Measurements from ENCODE around the gene SC5D. TPM values are rescaled to one million over a fixed set of nuclear protein-coding genes. Genes with fewer than 3 reads are reported as not detected.

The SC5D gene
- polyA plus RNA-seq, 5 donors, result 42.3 to 58.3 (median 47.4) TPM

GRCh38 chr11:121351083-121351630 is 58.6 kb downstream of the SC5D start:
- peak in 1 of 2 donors; percentile 37 for DNase-seq

- peak in 1 of 2 donors; percentile 29 for DNase-seq
Observed at GRCh38 chr11:121352251-121352891, 59.8 kb downstream of the SC5D start.

GRCh38 chr11:121354192-121354591 is 61.6 kb downstream of the SC5D start:
- no peak for DNase-seq

GRCh38 chr11:121356357-121356756 is 63.8 kb downstream of the SC5D start:
- no peak for DNase-seq

Other genes starting within 250 kb of the SC5D start
- gene TECTA, start 191.5 kb upstream of the SC5D start, polyA plus RNA-seq (ENCODE audit: insufficient read depth in 1 of 5, insufficient read length in 5 of 5, low replicate concordance in 1 of 5), result 1 to 10 TPM; 1.9 to 2.6 (median 2.1) TPM
- gene SORL1, start 159.5 kb downstream of the SC5D start, polyA plus RNA-seq (ENCODE audit: insufficient read depth in 1 of 5, insufficient read length in 5 of 5, low replicate concordance in 1 of 5), result 10 to 100 TPM; 22.4 to 32.4 (median 30.2) TPM